Activated CD8-positive, alpha-beta memory T cell treated with anti-CD3 and anti-CD28 coated beads for 36 hours (primary cell): Measurements from ENCODE around the gene VSTM1. TPM values are rescaled to one million over a fixed set of nuclear protein-coding genes. Genes with fewer than 3 reads are reported as not detected.
"Not testable (repeated sequence)": the region's sequence is repeated elsewhere in the genome, so short reads cannot be mapped to it uniquely, and the experiment has no call there.

Source experiments
- CTCF ChIA-PET: fragments of 350-600 bp; sonication (Branson Sonifier 250); formaldehyde crosslinking; loops from one replicate; lab custom pipeline; 2021; ENCODE audit warnings: antibody characterized with exemption; lab: Charles Lee
- POLR2A ChIA-PET: fragments of 350-600 bp; sonication (Branson Sonifier 250); formaldehyde crosslinking; loops from one replicate; lab custom pipeline; 2021; ENCODE audit warnings: antibody characterized with exemption; lab: Charles Lee
- total RNA-seq, 2 experiments: library from RNA; stranded (reverse); gene quantifications; one replicate each; pipeline ENCODE4 v1.2.3, GENCODE V29; 2021

VSTM1 gene
- total RNA-seq, 2 experiments from 2014 or later: not detected

DNA sequence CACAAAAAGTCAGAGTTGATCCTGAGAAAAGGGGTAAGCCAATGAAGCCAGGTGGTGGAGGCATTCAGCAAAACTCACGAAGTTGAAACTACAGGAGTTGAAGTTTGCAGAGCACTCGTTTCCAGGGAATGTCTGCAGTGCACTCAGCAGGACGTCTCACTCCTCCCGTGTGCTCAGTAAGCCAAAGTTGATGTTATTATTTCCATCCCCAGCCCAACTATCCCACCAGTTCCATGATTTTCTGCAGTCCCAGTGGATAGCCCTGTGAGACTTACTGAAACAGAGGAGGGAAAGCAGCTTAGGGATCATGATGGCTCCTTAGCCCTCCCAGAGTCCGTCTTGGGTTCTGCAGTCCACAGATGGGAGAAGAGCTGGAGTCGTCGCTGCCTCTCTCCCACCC, 17.3 kb upstream of the VSTM1 start, which contains the start of gene TARM1:
Gene TARM1, minus strand, starts transcription at position 334 of the 400 bp plus-strand sequence. Its CDS starts 25 bp downstream, at position 309.
- POLR2A ChIA-PET: no interaction called here
- CTCF ChIA-PET: no interaction called here

DNA sequence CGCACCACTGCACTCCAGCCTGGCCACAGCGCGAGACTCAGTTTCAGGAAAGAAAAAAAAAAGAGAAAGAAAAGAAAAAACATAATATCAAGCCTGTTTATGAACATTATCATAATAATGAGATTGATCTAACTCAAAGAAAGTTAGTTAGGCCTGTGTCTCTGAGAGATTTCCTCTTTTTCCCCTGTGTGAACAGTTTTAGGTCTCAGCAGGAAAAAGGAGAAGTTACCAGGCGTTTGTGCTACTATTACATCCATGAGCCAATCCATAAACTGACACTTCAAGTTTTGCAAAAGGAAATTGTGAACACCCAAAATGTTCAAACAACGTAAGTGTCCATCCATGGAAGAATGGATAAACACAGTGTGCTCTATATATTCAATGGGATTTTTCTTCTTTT, 13.6 kb upstream of the VSTM1 start:
- POLR2A ChIA-PET: no interaction called here
- CTCF ChIA-PET: interaction anchor here (0.7 to 1.0 kb wide), 2 partner anchors 47 to 139 kb away, joined by 3 to 6 read pairs; no protein-coding TSS in a partner anchor

DNA sequence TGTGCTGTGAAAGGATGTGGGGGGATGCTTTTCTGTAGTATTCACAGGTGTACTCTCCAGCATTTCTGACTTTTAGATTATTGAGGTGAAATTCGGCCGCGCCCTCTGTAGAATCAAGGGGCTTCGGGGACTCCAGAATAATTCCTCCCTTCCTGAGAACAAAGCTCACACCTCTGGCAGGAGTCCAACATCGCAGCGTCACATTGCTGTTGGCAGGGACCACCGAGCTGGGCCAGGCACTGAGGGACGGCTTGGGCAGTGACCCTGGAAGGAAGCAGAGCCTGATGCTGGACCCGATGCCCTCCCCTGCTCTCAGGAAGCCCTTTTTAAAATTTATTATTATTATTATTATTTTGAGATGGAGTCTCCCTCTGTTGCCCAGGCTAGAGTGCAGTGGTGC, 11.2 kb upstream of the VSTM1 start:
- ChIA-PET POLR2A (no interaction called here), CTCF (no interaction called here)

DNA sequence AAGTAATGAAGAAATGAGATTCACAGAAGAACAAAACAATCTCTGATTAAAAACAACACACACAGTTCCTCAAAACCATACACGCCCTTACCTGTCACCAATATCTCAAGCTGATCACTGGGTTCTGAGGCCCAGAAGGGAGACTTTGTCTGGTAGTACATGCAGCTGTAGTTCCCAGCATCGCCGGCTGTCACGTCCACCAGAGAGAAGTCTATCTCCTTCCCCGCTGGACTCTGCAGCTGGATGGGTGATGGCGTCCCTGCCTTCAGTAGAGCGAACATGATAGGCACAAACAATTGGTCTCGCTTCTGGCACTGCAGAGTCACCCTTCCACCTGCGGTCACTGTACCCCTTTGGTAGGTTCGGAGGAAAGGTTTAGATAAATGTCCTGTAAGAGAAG, 10.1 kb upstream of the VSTM1 start:
- ChIA-PET CTCF (no interaction called here), POLR2A (no interaction called here)

DNA sequence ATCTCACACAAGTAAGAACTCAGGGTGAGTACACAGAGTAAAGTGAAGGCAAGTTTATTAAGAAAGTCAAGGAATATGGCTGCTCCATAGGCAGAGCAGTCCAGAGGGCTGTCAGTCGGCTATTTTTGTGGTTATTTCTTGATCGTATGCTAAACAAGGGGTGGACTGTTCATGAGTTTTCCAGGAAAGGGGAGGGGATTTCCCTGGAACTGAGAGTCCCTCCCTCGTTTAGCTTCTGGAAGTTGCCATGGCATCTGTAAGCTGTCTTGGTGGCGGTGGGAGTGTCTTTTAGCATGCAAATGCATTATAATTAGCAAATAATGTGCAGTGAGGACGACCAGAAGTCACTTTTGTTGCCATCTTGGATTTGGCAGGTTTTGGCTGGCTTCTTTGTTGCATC, 5.8 kb upstream of the VSTM1 start:
- ChIA-PET POLR2A (no interaction called here), CTCF (no interaction called here)

DNA sequence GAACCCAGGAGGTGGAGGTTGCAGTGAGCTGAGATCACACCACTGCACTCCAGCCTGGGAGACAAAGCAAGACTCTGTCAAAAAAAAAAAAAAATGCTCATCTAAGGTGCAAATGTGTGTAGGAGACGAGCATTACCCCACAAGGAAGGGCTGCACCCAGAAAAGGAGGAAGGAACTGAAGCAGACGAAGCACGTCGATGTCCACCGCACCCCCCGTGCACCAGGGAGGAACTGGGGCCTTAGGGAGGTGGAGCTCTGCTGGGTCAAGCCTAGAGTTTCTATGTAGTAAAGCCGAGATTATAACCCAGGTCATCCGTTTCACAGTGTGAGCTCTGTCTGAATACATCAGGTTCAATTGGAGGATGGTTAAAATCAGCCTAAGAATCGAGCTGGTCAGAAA, 1.1 kb downstream of the VSTM1 start:
- CTCF ChIA-PET: interaction anchor here (0.6 kb wide), 1 partner anchor 39 kb away, joined by 4 read pairs; no protein-coding TSS in a partner anchor
- POLR2A ChIA-PET: no interaction called here

DNA sequence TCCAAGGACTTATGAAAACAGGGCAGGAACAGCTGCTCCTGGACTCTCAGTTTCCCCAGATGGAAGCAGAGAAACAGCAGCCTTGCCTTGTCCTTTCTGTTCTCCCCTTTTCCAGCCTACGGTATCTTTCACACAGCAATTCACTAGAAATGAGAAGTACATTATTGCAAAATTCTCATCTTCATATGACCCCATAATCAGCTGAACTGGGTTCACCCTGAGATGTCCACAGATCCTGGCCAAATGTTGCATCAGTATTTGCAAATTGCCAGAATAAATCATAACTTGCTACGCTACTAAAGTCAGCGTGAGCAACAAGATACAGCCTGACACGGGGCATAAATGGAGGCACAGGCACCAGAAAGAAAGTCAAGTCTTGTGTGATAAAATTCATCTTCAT, 16.1 kb downstream of the VSTM1 start:
- CTCF ChIA-PET: interaction anchor here (0.5 kb wide), 1 partner anchor 255 kb away, joined by 3 read pairs; no protein-coding TSS in a partner anchor

DNA sequence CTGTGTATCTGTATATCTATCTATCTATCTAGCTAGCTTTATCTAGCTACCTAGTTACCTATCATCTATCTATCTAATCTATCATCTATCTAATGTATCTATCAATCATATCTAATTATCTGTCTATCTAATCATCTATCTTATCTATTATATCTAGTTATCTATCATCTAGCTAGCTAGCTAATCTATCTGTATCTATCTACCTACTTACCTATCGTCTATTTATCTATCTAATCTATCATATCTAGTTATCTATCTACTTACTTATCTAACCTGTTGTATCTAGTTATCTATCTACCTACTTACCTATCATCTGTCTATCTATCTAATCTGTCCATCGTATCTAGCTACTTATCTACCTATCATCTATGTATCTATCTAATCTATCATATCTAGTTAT, 17.9 kb downstream of the VSTM1 start:
- CTCF ChIA-PET: no interaction called here
- POLR2A ChIA-PET: no interaction called here

More for the DNA sequence above, 16.1 kb downstream of the VSTM1 start:
- POLR2A ChIA-PET: no interaction called here

DNA sequence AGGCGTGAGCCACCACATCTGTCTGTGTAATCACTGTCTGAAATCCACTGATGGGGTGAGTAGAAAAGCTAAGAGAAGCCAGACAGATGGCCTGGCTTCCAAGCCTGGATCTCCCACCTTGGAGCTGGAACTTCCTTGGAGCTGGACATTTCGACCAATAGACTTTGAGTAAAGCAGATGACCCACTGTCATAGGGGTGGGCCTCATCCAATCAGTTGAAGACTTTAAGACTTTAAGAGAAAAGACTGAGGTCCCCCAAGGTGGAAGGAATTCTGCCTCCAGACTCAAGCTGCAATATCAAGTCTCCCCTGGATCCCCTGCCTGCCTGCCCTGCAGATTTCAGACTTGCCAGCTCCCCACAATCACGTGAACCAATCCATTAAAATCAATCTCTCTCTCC, 20.7 kb downstream of the VSTM1 start:
- ChIA-PET POLR2A (no interaction called here), CTCF (interaction anchor here (0.9 kb wide), 1 partner anchor 19 kb away, joined by 3 read pairs; no protein-coding TSS in a partner anchor)

DNA sequence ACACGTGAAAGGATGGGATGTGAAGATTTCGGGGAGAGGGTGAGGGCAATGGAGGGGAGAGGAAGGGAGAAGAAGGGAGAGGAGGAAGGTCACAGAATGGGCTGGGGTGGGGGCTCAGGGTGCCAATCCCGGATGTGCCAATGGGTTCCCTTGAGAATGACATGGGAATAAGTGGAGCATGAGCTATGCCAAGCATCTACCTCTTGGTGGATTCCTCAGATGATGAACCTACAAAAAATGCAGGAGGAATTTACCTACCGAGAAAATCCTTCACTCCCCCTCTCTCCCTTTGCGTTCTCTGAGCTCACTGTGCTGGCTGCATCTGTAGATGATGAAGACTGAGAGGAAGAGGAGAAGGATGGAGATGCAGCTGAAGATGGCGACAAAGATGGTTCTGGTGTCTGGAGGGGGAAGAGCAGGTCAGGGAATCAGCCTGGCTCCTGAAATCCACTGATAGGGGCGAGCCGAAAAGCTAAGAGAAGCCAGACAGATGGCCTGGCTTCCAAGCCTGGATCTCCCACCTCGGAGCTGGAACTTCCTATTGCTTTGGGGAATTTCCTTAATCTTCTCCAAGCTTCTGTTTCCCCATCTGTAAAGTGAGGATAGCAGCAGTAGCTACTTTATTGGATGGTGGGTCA, 21.6 kb downstream of the VSTM1 start:
- POLR2A ChIA-PET: no interaction called here
- CTCF ChIA-PET: interaction anchor here (0.7 kb wide), 1 partner anchor 1394 kb away, joined by 3 read pairs; no protein-coding TSS in a partner anchor

DNA sequence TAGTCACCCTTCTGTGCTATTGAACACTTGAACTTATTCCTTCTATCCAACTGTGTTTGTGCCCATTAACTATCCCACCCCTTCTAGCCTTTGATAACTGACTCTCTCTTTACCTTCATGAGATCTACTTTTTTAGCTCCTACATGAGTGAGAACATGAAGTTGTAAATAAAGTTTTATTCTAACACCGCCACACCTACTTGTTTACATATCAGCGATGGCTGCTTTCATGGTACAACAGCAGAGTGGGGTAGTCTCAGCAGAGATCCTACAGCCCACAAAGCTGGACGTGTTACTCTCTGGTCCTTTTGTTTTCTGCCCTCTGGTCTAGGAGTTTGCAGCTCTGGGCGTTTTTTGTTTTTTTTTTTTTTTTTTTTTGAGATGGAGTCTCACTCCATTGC, 23.7 kb downstream of the VSTM1 start:
- ChIA-PET CTCF (interaction anchor here (2.0 kb wide), 1 partner anchor 10 kb away, joined by 7 read pairs; no protein-coding TSS in a partner anchor), POLR2A (no interaction called here)

DNA sequence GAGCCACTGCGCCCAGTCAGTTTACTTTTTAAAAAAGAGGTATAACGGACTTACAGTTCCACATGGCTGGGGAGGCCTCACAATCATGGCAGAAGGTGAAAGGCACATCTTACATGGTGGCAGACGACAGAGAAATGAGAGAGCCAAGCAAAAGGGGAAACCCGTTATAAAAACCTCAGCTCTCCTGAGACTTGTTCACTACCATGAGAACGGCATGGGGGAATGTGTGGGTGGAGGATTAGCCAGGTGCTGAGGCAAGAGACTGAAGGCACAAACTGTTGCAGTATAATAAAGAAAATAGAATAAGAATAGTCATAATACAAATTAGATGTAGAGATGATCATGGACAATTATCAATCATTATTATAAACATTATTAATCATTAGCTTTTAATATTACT, 27.2 kb downstream of the VSTM1 start:
- POLR2A ChIA-PET, CTCF ChIA-PET: not testable (repeated sequence)

DNA sequence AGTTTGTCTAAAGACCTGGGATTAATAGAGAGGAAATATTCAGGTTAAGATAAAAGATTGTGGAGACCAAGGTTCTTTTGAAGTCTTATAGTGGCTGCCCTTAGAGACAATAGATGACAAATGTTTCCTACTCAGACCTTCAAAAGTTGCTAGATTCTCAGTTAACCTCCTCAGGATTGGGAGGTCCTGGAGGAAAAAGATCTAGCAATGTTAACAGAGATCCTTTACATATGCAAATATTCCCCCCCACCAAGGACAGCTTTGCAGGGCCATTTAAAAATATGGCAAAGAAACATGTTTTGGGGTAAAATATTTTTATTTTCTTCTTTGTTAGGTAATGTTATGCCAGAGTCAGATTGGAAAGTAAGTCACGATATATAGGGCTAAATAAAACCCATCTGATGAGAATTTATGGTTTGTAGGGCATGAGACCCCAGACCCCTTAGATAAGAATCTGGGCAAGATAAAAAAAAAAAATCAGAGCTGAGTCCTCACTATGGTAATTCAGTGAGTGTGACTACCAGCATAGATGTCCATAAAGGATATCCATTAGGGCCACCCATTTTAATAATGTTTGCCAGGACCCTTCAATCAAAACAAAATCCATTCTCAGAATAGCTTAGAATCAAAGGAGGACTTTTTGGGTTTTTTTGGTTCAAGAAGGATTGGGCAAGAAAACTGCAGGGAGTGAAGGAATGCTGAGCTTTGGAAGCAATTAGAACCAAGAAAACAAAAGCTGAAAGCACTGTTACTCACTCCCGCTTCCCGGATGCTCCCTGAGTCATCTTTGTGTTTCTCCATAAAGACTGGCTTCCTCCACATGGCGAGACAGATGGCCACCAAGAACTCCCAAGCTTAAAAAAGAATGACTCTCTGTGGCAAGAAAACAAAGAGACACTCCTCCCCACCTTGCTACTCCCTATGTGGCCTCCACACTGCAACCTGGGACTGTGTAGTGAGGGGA, 28.2 kb downstream of the VSTM1 start:
- POLR2A ChIA-PET: interaction anchor here (0.7 kb wide), 1 partner anchor 1630 kb away, joined by 4 read pairs; no protein-coding TSS in a partner anchor

DNA sequence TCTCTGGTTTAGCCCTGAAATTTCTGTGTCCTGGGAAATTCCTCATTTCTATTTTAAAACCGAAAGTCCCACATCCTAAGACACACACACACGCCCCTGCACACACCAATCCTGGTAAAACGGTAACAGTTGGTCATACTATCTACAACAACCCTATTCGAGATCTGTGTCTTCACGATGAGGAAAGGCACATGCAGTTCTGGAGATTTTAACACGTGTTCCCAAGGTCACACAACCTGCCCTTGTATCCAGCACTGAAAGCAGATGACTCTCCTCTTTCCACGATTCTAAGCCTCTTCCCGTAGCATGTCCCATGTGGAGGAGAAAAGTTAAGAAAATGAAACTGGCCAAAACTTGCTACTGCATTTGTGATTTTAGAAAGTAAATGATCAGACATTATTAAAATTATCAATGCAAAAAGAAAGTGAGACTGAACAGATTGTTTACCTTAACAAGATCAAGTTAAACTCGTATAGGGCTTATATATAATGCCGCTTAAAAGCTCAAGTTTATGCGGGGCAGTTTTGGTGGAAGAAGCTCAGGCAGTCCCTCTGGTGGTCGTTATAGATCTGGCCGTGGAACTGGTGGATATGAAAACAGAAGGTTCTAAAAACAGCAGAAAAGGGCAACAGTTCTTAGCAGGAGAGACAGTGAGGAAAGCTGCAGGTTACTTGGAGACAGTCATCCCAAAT, 32.7 kb downstream of the VSTM1 start:
- POLR2A ChIA-PET: no interaction called here
- CTCF ChIA-PET: interaction anchor here (0.8 kb wide), 1 partner anchor 16 kb away, joined by 3 read pairs; no protein-coding TSS in a partner anchor

More for the DNA sequence above, 28.2 kb downstream of the VSTM1 start:
- CTCF ChIA-PET: no interaction called here

DNA sequence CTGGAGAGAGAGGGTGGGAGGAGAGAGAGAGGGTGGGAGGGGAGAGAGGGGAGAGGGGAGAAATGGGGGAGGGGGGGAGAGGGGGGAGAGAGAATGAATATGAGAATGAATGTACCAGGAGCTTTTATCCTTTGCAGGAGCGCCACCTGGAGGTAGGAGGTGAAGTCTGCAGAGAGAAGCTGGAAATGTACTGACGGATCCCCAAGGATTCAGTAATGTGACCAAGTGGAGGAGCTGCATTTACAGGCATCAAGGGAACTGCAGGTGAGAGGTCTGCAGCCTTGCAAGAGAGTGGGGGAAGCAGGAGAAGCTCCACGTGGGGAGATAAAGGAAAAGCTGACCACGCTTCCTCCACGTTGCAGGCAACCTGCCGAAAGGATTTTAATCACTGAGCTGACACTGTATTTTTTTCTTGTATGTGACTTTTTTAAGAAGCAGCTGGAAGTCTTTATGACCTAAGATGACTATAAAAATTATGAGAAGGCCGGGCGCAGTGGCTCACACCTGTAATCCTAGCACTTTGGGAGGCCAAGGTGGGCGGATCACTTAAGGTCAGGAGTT, 33.7 kb downstream of the VSTM1 start:
- ChIA-PET POLR2A (interaction anchor here (0.7 kb wide), 1 partner anchor 123 kb away, joined by 3 read pairs; no protein-coding TSS in a partner anchor), CTCF (interaction anchor here (0.6 to 1.7 kb wide), 8 partner anchors 9 to 237 kb away, joined by 3 to 8 read pairs (median 3); no protein-coding TSS in a partner anchor)

DNA sequence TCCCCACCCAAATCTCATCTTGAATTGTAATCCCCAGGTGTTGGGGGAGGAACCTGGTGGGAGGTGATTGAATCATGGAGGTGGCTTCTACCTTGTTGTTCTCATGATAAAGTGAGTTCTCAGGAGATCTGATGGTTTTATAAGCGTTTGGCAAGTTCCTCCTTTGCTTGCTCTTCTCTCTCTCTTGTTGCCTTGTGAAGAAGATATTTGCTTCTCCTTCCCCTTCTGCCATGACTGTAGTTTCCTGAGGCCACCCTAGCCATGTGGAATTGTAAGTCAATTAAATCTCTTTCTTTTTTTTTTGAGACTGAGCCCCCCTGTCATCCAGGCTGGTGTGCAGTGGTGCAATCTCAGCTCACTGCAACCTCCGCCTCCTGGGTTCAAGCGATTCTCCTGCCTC, 34.4 kb downstream of the VSTM1 start:
- CTCF ChIA-PET: interaction anchor here (0.6 to 1.7 kb wide), 7 partner anchors 10 to 274 kb away, joined by 3 to 8 read pairs (median 5); no protein-coding TSS in a partner anchor
- POLR2A ChIA-PET: no interaction called here

DNA sequence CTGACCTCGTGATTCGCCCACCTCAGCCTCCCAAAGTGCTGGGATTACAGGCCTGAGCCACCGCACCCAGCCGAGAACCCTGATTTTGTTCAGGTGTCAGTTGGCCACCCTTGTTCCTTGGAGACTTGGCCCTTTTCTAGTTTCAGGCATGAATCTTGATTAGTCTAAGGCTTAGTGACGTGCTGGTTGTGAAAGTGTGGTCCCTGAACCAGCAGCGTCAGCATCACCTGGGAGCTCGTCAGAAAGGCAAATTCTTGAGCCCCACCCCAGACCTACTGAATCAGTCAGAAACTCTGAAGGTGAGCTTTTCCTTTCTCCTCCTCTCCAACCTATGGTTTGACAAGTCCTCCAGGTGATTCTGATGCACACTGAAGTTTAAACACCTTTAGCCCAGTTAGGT, 37.0 kb downstream of the VSTM1 start:
- ChIA-PET POLR2A (no interaction called here), CTCF (interaction anchor here (0.7 to 1.0 kb wide), 2 partner anchors 186 to 234 kb away, joined by 3 to 4 read pairs; no protein-coding TSS in a partner anchor)

DNA sequence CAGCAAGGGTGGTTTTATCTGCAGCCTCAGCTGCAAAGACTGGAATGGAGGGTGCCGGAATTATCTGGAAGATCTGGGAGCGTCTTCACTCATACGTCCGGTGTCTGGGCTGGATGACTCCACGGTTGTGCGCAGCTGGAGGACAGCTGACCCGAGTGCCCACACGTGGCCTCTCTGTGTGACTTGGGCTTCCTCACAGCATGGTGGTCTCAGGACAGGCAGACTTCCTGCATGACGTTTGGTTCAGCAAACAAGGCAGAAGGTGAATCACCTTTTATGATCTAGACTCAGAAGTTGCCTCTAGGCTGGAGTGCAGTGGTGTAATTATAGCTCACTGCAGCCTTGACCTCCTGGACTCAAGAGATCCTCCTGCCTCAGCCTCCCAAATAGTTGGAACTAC, 39.0 kb downstream of the VSTM1 start:
- CTCF ChIA-PET: interaction anchor here (0.7 to 3.4 kb wide), 10 partner anchors 21 to 1016 kb away, joined by 3 to 21 read pairs (median 6); partner anchors contain the start of gene CACNG7
- POLR2A ChIA-PET: no interaction called here
